H1 (cell line): Measurements from ENCODE around the gene STK32A. TPM values are rescaled to one million over a fixed set of nuclear protein-coding genes. Genes with fewer than 3 reads are reported as not detected.
A peak's percentile ranks its signal among the peaks of the same experiment; 100 is the strongest.

Experiments used
- CTCF ChIA-PET: fragments of 300-600 bp; sonication (Branson Sonifier 250); formaldehyde crosslinking; loops from one replicate; lab custom pipeline; 2021; ENCODE audit not compliant: partially characterized antibody; lab: Charles Lee
- POLR2A ChIA-PET: fragments of 300-600 bp; sonication (Branson Sonifier 250); formaldehyde crosslinking; loops from one replicate; lab custom pipeline; 2021; ENCODE audit warnings: inconsistent platforms; ENCODE audit not compliant: partially characterized antibody; lab: Charles Lee
- DNase-seq, 2 experiments: peaks; one replicate each; pipeline versions ENCODE4 v3.0.0 to v3.0.0-alpha.2; 2010 to 2022; ENCODE audit warnings: low spot score in 2 of 2, low read depth in 1 of 2, mixed read lengths in 1 of 2
- FAIRE-seq: peaks from 2 replicates; lab custom pipeline; 2011; peaks lifted over from hg19 to GRCh38; lab: Jason Lieb, UNC
- H2AFZ ChIP-seq: 2 replicates; pipeline ENCODE4 v1.8.1; 2012; ENCODE audit warnings: low read length, inconsistent platforms
- H2AK5ac ChIP-seq: 2 replicates; pipeline ENCODE4 v1.6.1; 2013; ENCODE audit warnings: low read depth, low read length
- H2BK120ac ChIP-seq: replicated peaks from 2 replicates; pipeline ENCODE3; 2013; ENCODE audit warnings: low read depth, low read length, inconsistent platforms
- H2BK12ac ChIP-seq: 2 replicates; pipeline ENCODE4 v1.6.1; 2013; ENCODE audit warnings: low read depth, low read length
- H2BK15ac ChIP-seq: 2 replicates; pipeline ENCODE4 v1.6.1; 2013; ENCODE audit warnings: low read length
- H2BK20ac ChIP-seq: 2 replicates; pipeline ENCODE4 v1.6.1; 2013; ENCODE audit warnings: low read length
- H2BK5ac ChIP-seq: 2 replicates; pipeline ENCODE4 v1.6.1; 2013; ENCODE audit warnings: low read depth, low read length
- H3K14ac ChIP-seq: 2 replicates; pipeline ENCODE4 v1.6.1; 2013; ENCODE audit warnings: inconsistent platforms; ENCODE audit not compliant: insufficient read length
- H3K18ac ChIP-seq: 2 replicates; pipeline ENCODE4 v1.6.1; 2013; ENCODE audit warnings: low read length; ENCODE audit errors: extremely low read depth
- H3K23ac ChIP-seq: 2 replicates; pipeline ENCODE4 v1.6.1; 2013; ENCODE audit warnings: inconsistent platforms; ENCODE audit not compliant: insufficient read length
- H3K23me2 ChIP-seq: 2 replicates; pipeline ENCODE4 v1.6.1; 2013; ENCODE audit warnings: low read depth, low read length
- H3K27ac ChIP-seq: 2 replicates; pipeline ENCODE4 v1.6.1; 2011; ENCODE audit warnings: low read depth, low read length, inconsistent platforms
- H3K27me3 ChIP-seq, 4 experiments: replicated peaks in 1 of 4; 1 replicate in 1 of 4; 2 replicates in 3 of 4; pipeline versions ENCODE4 v1.6.1 to v1.8.1; 2011 to 2013; ENCODE audit warnings: low read length in 3 of 4, mild to moderate bottlenecking in 3 of 4, inconsistent platforms in 2 of 4, mixed read lengths in 2 of 4, moderate library complexity in 1 of 4; ENCODE audit not compliant: control insufficient read depth in 3 of 4, insufficient read depth in 3 of 4; ENCODE audit errors: extremely low read depth in 1 of 4
- H3K36me3 ChIP-seq, 4 experiments: 2 replicates each; pipeline versions ENCODE4 v1.6.1 to v1.8.1; 2011 to 2013; ENCODE audit warnings: mild to moderate bottlenecking in 4 of 4, low read length in 3 of 4, moderate library complexity in 2 of 4, control low read depth in 1 of 4, inconsistent platforms in 1 of 4; ENCODE audit not compliant: insufficient read depth in 4 of 4, control insufficient read depth in 2 of 4
- H3K4ac ChIP-seq: replicated peaks from 2 replicates; pipeline ENCODE3; 2013; ENCODE audit warnings: low read length, low read depth, mixed read lengths, inconsistent platforms; ENCODE audit not compliant: insufficient read length
- H3K4me1 ChIP-seq, 4 experiments: replicated peaks in 1 of 4; 1 replicate in 1 of 4; 2 replicates in 3 of 4; pipeline versions ENCODE4 v1.6.1 to v1.8.1; 2011 to 2013; ENCODE audit warnings: low read length in 3 of 4, inconsistent platforms in 2 of 4, mixed read lengths in 1 of 4; ENCODE audit not compliant: insufficient read depth in 4 of 4, control insufficient read depth in 3 of 4
- H3K4me2 ChIP-seq, 2 experiments: 2 replicates each; pipeline versions ENCODE4 v1.6.1 to v1.8.1; 2011 to 2013; ENCODE audit warnings: low read depth in 2 of 2, low read length in 2 of 2, control low read depth in 1 of 2, inconsistent platforms in 1 of 2, mild to moderate bottlenecking in 1 of 2; ENCODE audit not compliant: insufficient read depth in 1 of 2
- H3K4me3 ChIP-seq, 4 experiments: fragments of 200-600, 300-600 bp in 1 of 4; sonication (generic), shearing (Covaris generic), sonication (Bioruptor Twin) in 1 of 4; 2 replicates each; pipeline versions ENCODE4 v1.5.1 to v1.8.1; 2011 to 2016; ENCODE audit warnings: low read length in 4 of 4, low read depth in 3 of 4, control low read depth in 2 of 4, inconsistent platforms in 2 of 4, mild to moderate bottlenecking in 2 of 4, mixed read lengths in 1 of 4, moderate library complexity in 1 of 4; ENCODE audit not compliant: insufficient read depth in 2 of 4; ENCODE audit errors: extremely low read depth in 1 of 4
- H3K56ac ChIP-seq: replicated peaks from 2 replicates; pipeline ENCODE3; 2013; ENCODE audit warnings: low read depth, mild to moderate bottlenecking, mixed read lengths, low read length, inconsistent platforms; ENCODE audit not compliant: insufficient read length
- H3K79me1 ChIP-seq: 2 replicates; pipeline ENCODE4 v1.6.1; 2013; ENCODE audit warnings: low read depth, low read length, control low read depth
- H3K79me2 ChIP-seq, 2 experiments: 2 replicates each; pipeline versions ENCODE4 v1.6.1 to v1.8.1; 2012 to 2013; ENCODE audit warnings: low read length in 2 of 2, mild to moderate bottlenecking in 2 of 2, inconsistent platforms in 1 of 2; ENCODE audit not compliant: insufficient read depth in 2 of 2, control insufficient read depth in 1 of 2
- H3K9ac ChIP-seq, 4 experiments: replicated peaks in 1 of 4; 1 replicate in 1 of 4; 2 replicates in 3 of 4; pipeline versions ENCODE4 v1.6.1 to v1.8.1; 2011 to 2013; ENCODE audit warnings: low read depth in 3 of 4, low read length in 3 of 4, control low read depth in 2 of 4, mild to moderate bottlenecking in 2 of 4, moderate library complexity in 2 of 4, inconsistent platforms in 1 of 4; ENCODE audit errors: extremely low read depth in 1 of 4
- H3K9me3 ChIP-seq, 2 experiments: 2 replicates each; pipeline versions ENCODE4 v1.6.1 to v1.8.1; 2012 to 2013; ENCODE audit warnings: mild to moderate bottlenecking in 2 of 2, moderate library complexity in 2 of 2, control low read depth in 1 of 2, inconsistent platforms in 1 of 2, low read depth in 1 of 2, low read length in 1 of 2, mixed read lengths in 1 of 2; ENCODE audit not compliant: insufficient read depth in 2 of 2
- H4K20me1 ChIP-seq, 2 experiments: replicated peaks in 1 of 2; 2 replicates each; pipeline versions ENCODE3 to v1.8.1; 2011 to 2013; ENCODE audit warnings: inconsistent platforms in 2 of 2, low read length in 2 of 2, mild to moderate bottlenecking in 1 of 2; ENCODE audit not compliant: insufficient read depth in 2 of 2, control insufficient read depth in 1 of 2
- H4K5ac ChIP-seq: 2 replicates; pipeline ENCODE4 v1.6.1; 2013; ENCODE audit warnings: low read length, low read depth, mixed read lengths, inconsistent platforms; ENCODE audit not compliant: insufficient read length
- H4K8ac ChIP-seq: 2 replicates; pipeline ENCODE4 v1.8.0; 2013; ENCODE audit warnings: mild to moderate bottlenecking, moderate library complexity, low read length, inconsistent platforms; ENCODE audit not compliant: insufficient read depth; ENCODE audit errors: extremely low read depth
- H4K91ac ChIP-seq: replicated peaks from 2 replicates; pipeline ENCODE3; 2013; ENCODE audit warnings: low read length, mixed read lengths, inconsistent platforms; ENCODE audit not compliant: insufficient read length
- CBX5 ChIP-seq: fragments of 300-800, 300-1000 bp; sonication (generic); IDR thresholded peaks from 2 replicates; pipeline ENCODE4 v1.7.1; 2016; ENCODE audit warnings: antibody characterized with exemption, low read length, low read depth
- EZH2 ChIP-seq: fragments of 200-600 bp; sonication (generic); IDR thresholded peaks from 2 replicates; pipeline ENCODE4 v1.7.1; 2012; ENCODE audit warnings: low read depth, mild to moderate bottlenecking, moderate library complexity, low read length, inconsistent platforms; ENCODE audit not compliant: severe bottlenecking
- FOSL1 ChIP-seq: IDR thresholded peaks from 2 replicates; pipeline ENCODE4 v1.6.1; 2011; ENCODE audit warnings: mild to moderate bottlenecking, low read depth, low read length, moderate library complexity; ENCODE audit not compliant: insufficient read depth
- JUND ChIP-seq: IDR thresholded peaks from 2 replicates; pipeline ENCODE4 v1.6.1; 2011; ENCODE audit warnings: mild to moderate bottlenecking, improper control_type of control experiment, low read length
- RAD21 ChIP-seq, 2 experiments: IDR thresholded peaks in 1 of 2; conservative IDR thresholded peaks in 1 of 2; 2 replicates each; pipeline ENCODE4 v1.6.1; 2011; ENCODE audit warnings: low read depth in 2 of 2, low read length in 2 of 2, improper control_type of control experiment in 1 of 2, inconsistent platforms in 1 of 2, mild to moderate bottlenecking in 1 of 2, moderate library complexity in 1 of 2
- whole genome bisulfite sequencing, 2 experiments: shearing (Covaris generic) in 1 of 2; methylation state at CpG; one replicate each; pipeline versions ENCODE4 v1.1.6 to v1.1.7; 2013 to 2015; ENCODE audit warnings: low lambda C conversion rate in 2 of 2, mixed read lengths in 2 of 2, inconsistent platforms in 1 of 2, low coverage in 1 of 2, missing lambda C conversion rate in 1 of 2; ENCODE audit not compliant: insufficient replicate concordance in 2 of 2, insufficient coverage in 1 of 2, insufficient read length in 1 of 2; ENCODE audit errors: extremely low coverage in 1 of 2, missing lambda C conversion rate in 1 of 2; 5-methylcytosine and 5-hydroxymethylcytosine counted together
- polyA plus RNA-seq, 7 experiments: library from polyadenylated mRNA; depleted of rRNA in 3 of 7; stranded (reverse) in 5 of 7; unstranded in 2 of 7; fragments of >200 nt in 5 of 7; fragments of 200-250 nt in 2 of 7; gene quantifications; 1 replicate in 5 of 7; 2 replicates in 1 of 7; 4 replicates in 1 of 7; pipeline versions ENCODE4 v1.2.1 to v1.2.3, GENCODE V29; 2011 to 2013; ENCODE audit warnings: missing spikeins in 2 of 7, mixed read lengths in 2 of 7
- total RNA-seq: library from RNA; stranded (reverse); fragmentation: NEBNext Ultra II Directional; extraction: Animal tissue kit (Norgen Biotek cat#: 25700); gene quantifications from 2 replicates; pipeline ENCODE4 v1.2.1, GENCODE V29; 2021

Gene STK32A
- total and polyA plus RNA-seq, 2 of the 8 experiments (the other 6 are each of a cell fraction or from before 2014, with no cell fraction given): 1.3 to 2.5 TPM

DNA sequence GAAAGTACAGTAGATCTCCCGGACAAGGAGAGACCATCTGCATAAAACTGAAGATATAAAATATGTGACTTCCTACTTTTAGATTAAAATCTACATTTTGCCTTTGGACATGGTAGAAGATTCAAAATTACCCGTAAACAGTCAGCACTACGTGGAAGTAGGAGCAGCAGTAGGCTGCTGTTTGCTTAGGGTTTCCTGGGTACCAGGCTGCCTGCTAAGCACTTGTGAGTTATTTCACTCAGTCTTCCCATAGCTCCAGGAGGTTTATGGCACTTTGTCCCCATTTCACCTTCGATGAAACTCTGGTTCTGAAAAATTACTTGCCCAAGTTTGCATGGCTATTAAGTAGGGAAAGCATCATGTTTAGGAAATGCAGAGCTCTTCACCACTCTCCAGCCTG lies 92.6 kb downstream of the STK32A start:
- Histone ChIP-seq H3K9me3 (no peaks in the 10 kb centered on the region), H3K27ac (no peak overlapping the region), H4K91ac (peak overlapping the region; percentile 10), H3K23ac (no peak overlapping the region), H3K14ac (no peak overlapping the region), H2BK20ac (no peak overlapping the region), H4K8ac (no peak overlapping the region), H2BK12ac (no peak overlapping the region), H2BK5ac (no peak overlapping the region), H3K4me1 (peaks cover 0 to 3% (median 0%) of the 10 kb centered on the region in 4 experiments; a peak in 2 of 7 replicates), H3K36me3 (no peaks in the 10 kb centered on the region), H3K9ac (no peak overlapping the region), H3K79me2 (no peaks in the 10 kb centered on the region), H3K4me2 (no peak overlapping the region), H3K79me1 (no peaks in the 10 kb centered on the region), H3K27me3 (no peaks in the 10 kb centered on the region), H2BK15ac (no peak overlapping the region), H3K4ac (no peak overlapping the region), H3K18ac (no peak overlapping the region), H3K56ac (no peak overlapping the region), H4K20me1 (no peaks in the 10 kb centered on the region), H3K23me2 (no peaks in the 10 kb centered on the region), H3K4me3 (no peak overlapping the region), H2AFZ (no peak overlapping the region), H2BK120ac (no peak overlapping the region), H2AK5ac (no peak overlapping the region), H4K5ac (no peak overlapping the region)
- DNase-seq: no peak
- 89% methylated on average over 4 of the region's 4 CpGs; no CpG with 5 or more reads in 1 of the 2 experiments for WGBS, 2 experiments
- ChIA-PET POLR2A (no interaction called here), CTCF (interaction anchor here (0.5 to 0.9 kb wide), 4 partner anchors 20 to 437 kb away, joined by 3 to 5 read pairs (median 3); no protein-coding TSS in a partner anchor)
- no peak for FAIRE-seq
- TF ChIP-seq EZH2 (no peak), RAD21 (IDR thresholded peaks at IDR 0.05 in 1 of 2, conservative IDR thresholded peaks at IDR 0.05 in 1 of 2; ENCODE audit: low read depth in 2 of 2, low read length in 2 of 2) (no peak), CBX5 (no peak), JUND (no peak), FOSL1 (no peak)
